Activated effector memory CD4-positive, alpha-beta T cell treated with Interleukin-2 at 50 U/mL for 16 hours (primary cell): Measurements from ENCODE around the gene STUM.
"Not testable (repeated sequence)": the region's sequence is repeated elsewhere in the genome, so short reads cannot be mapped to it uniquely, and the experiment has no call there.

Source experiments
- DNase-seq: peaks from one replicate; pipeline ENCODE4 v3.0.0-alpha.2; 2020

The STUM gene

DNA sequence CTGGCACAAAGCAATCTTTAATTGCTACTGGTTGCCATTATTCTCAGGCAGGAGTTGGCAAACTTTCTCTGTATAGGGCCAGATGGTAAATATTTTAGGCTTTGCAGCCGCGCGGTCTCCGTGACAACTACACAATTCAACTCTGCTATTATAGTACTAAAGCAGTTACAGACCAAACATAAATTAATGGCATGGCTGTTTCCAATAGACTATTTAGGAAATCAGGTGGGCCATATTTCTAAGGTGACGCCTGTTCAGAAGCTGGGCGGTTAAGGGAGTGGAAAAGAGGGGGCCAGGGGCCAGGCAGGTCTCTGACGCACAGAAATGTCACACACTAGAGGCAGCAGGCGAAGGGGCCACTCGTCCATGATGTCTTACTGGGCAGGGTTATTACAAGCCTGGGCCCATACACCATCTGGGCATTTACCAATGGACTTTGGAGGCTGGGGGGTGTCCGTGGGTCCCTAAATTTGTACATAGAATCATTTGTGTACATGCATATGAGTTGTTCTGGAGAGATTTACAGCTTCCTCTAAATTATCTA is 80.1 kb downstream of the STUM start:
- no peak for DNase-seq

DNA sequence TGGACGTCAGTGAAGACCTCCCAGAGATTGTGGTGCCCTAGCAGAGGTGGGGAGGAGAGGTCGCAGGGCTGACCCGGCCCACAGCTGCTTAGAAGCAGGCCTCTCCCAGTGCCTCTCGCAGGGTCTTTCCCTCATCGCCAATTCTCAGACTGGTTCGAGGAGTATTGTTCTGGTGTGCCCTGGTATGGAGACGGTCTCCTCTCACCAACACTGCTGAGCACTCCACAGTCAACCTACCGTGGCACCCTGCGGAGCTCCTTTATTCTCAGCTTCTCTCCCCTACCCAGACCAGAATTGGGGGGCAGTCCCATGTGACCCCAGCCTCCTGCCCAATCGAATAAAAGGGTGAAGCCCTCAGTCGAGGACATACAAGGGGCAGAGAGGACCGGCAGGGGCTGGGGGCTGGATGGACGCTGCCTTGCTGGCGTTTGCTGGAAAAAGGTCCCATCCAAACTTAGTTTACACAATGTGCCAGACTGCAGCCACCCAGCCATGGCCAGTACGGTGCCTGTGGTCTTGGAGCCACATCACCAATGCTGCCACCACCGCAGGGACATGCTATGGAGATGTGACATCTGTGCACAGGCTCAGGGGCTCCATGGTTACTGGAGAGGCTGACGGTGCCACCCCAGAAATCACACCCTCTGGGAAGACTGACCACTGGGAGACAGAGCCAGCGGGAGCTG is 80.8 kb downstream of the STUM start:
- DNase-seq: no peak

DNA sequence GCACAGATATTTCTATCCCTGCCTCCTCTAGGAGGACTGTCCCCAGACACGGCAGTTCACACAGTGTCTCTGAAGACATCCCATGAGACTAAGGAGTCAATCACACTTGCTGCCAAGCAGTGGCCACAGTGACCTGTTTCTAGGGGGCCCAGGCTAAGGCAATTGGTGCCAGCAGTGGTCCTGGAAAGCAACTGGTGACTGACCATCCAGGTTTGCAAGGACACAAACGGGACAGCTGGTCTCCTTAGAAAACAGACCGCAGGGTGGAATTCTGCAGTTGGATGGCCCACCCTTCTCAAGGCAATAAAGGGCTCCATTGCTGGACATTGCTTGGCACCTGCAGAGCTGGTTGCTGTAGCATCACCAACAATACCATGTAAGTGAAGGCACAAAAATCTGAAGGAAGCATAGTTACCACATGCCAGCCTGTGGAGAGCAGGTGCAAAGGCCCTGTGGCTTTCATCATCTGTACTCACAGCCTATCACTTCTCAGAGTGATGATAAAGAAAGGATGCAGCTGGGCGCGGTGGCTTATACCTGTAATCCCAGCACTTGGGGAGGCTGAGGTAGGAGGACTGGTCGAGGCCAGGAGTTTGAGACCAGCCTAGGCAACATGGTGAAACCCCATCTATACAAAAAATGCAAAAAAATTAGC is 81.5 kb downstream of the STUM start:
- DNase-seq: no peak

DNA sequence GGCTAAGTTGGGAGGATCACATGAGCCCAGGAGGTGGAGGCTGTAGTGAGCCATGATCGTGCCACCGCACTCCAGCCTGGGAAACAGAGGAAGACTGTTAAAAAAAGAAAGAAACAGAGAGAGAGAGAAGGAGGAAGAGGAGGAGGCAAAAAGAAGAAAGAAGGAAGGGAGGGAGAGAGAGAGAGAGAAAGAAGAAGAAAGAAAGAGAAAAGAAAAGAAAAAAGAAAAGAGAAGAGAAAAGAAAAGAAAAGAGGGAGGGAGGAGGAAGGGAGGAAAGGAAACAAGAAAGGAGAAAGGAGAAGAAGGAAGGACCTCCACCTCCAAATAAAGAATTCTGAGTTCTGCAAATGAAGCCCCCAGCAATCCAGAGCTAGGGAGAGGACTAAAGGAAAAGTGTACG is 82.0 kb downstream of the STUM start:
- DNase-seq: no peak

DNA sequence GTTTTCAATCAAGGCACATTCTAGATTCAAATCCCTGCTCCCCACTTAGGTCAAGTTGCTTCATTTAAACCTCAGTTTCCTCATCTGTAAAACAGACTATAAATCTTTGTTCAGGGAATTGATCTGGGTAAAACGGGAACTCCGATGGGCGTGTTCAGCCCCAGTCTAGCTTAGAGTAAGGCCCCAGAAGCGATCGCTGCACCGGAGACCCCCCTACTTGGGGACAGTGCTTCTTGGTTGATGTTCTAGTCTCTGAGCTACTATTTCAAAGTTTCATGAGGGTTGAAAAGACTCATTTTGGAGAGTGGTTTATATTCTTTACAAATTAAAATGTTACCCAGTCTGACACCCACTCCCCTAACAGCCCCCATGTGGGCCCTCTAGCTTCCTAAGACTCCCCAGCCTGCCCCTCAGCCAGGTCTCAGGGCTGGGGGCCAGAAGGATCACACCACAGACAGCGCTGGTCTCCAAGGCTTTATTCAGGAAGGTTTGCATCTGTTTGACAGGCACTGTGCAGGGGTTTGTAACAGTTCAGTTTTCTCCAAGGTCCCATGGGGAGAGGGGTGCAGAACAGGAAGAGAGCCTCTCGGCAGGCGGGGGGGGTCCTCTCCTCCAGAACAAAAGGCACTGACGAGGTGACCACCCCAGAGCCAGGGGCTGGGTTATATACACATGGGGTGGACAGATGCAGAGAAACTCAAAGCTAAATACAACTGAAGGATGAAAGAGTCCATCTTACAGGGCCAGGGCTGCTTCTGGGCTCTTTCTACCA is 82.9 kb downstream of the STUM start:
- no peak for DNase-seq

- no peak for DNase-seq
Observed at GRCh38 chr1:226632169-226632879, 83.8 kb downstream of the STUM start.

GRCh38 chr1:226632922-226633351 is 84.4 kb downstream of the STUM start:
- DNase-seq: no peak

DNA sequence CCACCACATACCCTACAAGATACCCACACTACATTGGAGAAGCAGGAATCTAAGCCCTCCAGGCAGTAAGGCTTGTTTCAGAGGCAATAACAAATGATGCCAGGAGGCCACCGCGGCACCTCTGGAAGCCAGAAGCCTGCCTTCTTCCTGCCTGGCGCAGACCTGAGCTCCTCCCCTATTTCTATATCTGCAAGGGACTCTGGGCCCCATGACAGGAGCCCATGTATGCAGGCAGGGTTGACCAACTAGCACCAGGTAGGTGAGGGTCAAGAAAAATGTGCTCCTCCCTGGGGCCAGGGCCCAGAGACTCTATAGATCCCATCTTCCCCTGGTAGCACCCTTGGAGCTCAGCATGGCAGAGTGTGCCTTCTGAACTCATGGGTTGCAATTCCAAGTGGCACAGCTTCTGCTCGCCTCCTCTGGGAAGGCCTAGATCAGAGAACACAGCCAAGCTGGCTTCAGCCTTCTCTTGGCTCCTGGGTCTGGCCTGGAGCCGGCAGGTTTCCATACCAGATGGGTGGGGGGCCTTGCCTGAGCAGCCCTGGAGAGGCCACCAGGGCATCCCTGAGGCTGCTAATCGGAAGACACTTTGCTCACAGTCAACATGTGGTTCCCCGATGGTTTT is 85.1 kb downstream of the STUM start:
- no peak for DNase-seq

GRCh38 chr1:226634166-226634588 is 85.6 kb downstream of the STUM start:
- peak; percentile 66 for DNase-seq

GRCh38 chr1:226634611-226635246 is 86.2 kb downstream of the STUM start:
- DNase-seq: no peak

DNA sequence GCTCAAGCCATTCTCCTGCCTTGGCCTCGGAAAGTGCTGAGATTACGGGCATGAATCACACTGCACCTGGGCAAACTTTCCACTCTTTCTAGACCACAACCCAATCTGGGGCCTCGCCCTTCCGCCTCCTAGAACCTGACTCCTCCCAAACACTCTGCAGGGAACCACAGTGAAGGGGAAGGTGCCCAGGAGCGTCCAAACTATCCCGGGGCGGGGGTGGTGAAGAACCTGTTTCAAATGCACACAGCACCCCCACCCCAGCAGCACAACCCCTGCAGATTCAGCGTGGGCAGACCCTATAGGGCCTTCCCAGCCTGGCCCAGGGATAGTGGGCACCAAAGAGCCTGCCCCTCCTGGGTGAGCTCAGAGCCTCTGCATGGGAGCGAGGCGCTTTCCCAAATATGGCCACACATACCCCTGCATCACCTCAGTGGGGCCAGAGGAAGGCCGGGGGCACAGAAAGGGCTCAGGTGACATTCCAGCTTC is 86.9 kb downstream of the STUM start:
- peak; percentile 34 for DNase-seq

- DNase-seq: no peak
Observed at GRCh38 chr1:226636847-226637096, 88.2 kb downstream of the STUM start.

- no peak for DNase-seq
Observed at GRCh38 chr1:226637147-226637935, 88.8 kb downstream of the STUM start.

DNA sequence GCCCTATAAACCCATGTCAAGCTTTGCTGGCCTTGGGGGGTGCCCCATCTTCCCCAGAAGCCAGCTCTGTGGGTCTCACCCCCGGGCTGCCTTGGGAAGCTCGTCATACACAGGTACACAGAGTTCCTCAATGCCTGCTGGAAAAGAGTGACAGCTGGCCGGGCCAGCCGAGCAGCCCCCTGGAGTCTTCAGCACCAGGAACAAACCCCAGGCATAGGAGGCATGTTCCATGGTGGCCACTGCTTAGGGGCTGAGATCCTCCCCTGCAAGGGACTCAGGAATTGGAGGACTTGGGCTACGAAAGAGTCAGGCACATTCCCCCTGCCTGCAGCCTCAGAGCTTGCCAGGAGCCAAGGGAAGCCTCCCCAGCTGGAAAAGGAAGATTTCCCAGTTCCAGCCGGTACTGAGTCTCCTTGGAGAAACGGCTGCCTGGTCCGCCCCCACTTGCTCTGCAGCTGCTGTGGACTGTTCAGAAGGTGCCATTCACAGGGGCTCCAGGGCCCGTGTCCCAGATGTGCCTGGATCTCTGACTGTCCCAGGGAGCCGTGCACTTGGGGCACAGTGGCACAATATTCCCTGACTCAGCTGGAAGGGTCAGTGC is 89.5 kb downstream of the STUM start:
- DNase-seq: no peak

DNA sequence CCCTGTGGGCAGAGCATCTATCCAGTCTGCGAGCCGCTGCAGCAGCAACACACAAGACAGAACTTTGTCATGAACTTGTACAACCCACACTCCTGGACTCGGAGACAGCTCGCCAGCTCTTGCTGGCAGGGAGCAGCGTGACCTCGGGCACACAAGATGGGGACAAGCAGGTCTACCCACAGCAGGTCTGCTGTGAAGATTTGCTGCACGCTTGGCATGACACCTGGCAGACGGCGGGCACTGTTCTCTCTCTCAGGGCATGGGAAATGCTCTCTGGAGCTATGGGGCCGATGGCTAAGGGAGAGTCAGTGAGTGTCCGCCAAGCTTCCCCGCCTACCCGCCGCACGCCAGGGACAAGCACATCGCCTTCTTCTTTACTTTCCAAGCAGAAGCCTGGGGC is 90.0 kb downstream of the STUM start:
- no peak for DNase-seq

DNA sequence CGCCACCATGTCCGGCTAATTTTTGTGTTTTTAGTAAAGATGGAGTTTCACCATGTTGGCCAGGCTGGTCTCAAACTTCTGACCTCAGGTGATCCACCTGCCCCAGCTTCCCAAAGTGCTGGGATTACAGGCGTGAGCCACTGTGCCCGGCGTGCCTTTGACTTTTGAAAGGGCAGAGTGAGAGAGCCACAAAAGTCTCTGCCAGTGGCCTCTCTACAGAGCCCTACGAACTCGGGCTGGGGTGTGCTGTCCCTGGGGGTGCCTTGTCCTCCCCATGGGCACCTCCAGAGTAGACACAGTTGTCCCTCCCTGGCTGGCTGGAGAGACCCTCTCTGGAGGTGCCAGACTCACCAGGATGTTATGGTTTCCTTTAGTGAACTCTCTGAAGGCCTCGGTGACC is 90.6 kb downstream of the STUM start:
- DNase-seq: not testable (repeated sequence)

GRCh38 chr1:226639631-226640061 is 91.1 kb downstream of the STUM start:
- no peak for DNase-seq

GRCh38 chr1:226640321-226641136 is 92.0 kb downstream of the STUM start:
- DNase-seq: no peak

GRCh38 chr1:226641671-226642231 is 93.2 kb downstream of the STUM start:
- no peak for DNase-seq

DNA sequence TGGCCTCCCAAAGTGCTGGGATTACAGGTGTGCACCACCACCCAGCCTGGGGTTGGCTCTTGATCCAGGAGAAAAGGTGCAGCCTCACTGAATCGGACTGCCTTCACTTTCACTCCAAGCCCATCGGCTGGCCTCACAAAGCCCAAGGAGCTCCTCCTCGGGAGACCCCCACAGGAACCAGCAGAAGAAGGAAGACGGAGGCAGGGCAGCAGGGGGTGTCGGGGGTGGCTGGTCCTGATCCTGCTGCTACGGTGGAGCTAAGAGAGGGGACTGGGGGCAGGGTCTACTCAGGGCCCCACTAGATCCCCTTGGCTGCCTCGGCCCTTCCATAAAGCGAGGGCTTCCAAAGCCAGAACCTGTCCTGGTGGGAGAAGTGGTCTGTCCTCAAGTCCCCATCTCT is 93.9 kb downstream of the STUM start:
- no peak for DNase-seq
